ENCODE results near the gene ORC5. TPM values are rescaled to one million over a fixed set of nuclear protein-coding genes. Genes with fewer than 3 reads are reported as not detected.

The ORC5 gene
- total RNA-seq, 1 experiment from 2014 or later: 25.9 TPM

- Histone ChIP-seq H3K9me3 (ENCODE audit: control insufficient read depth, low read depth, low read length) (no peaks in the 10 kb centered on the region), H4K8ac (replicated peaks; ENCODE audit: insufficient read length, low read depth, low read length) (no peak overlapping the region), H2AK5ac (ENCODE audit: insufficient read length, low read length) (no peak overlapping the region), H3K9ac (ENCODE audit: extremely low read depth, insufficient read length, low read length) (no peak overlapping the region), H3K56ac (ENCODE audit: insufficient read length, low read depth, low read length) (no peak overlapping the region), H2BK12ac (ENCODE audit: insufficient read length, low read depth, low read length) (no peak overlapping the region), H4K5ac (ENCODE audit: insufficient read length, low read depth, low read length) (no peak overlapping the region), H3K27ac (ENCODE audit: insufficient read length, low read depth, low read length) (no peak overlapping the region), H3K79me1 (ENCODE audit: insufficient read depth, low read depth, low read length, poor library complexity, severe bottlenecking) (no peaks in the 10 kb centered on the region), H3K27me3 (ENCODE audit: insufficient read depth, low read length) (no peaks in the 10 kb centered on the region), H2BK20ac (ENCODE audit: low read depth, low read length, poor library complexity, severe bottlenecking) (no peak overlapping the region), H3K14ac (ENCODE audit: insufficient read depth, low read length) (no peak overlapping the region), H2BK15ac (ENCODE audit: low read depth, low read length) (no peak overlapping the region), H4K20me1 (ENCODE audit: control insufficient read depth, insufficient read depth, insufficient read length) (no peaks in the 10 kb centered on the region), H3K4me2 (ENCODE audit: insufficient read depth, insufficient read length, low read length) (no peak overlapping the region), H3K18ac (ENCODE audit: insufficient read length, low read depth, low read length) (no peak overlapping the region), H4K91ac (ENCODE audit: insufficient read length, low read depth, low read length) (no peak overlapping the region), H3K23me2 (ENCODE audit: insufficient read length, low read depth, low read length, poor library complexity, severe bottlenecking) (no peaks in the 10 kb centered on the region), H3K23ac (ENCODE audit: insufficient read length, low read depth, low read length) (no peak overlapping the region), H2BK120ac (ENCODE audit: low read depth, low read length, poor library complexity, severe bottlenecking) (no peak overlapping the region), H3T11ph (ENCODE audit: low read length) (no peak overlapping the region), H2AFZ (ENCODE audit: low read length) (no peak overlapping the region), H3K4me1 (ENCODE audit: insufficient read depth, low read length) (no peaks in the 10 kb centered on the region), H3K4ac (ENCODE audit: low read depth, low read length) (no peak overlapping the region), H3K79me2 (ENCODE audit: insufficient read depth, low read length) (no peaks in the 10 kb centered on the region), H2BK5ac (ENCODE audit: insufficient read length, low read length) (no peak overlapping the region)
- peaks cover 0 to 8% (median 7%) of the 10 kb centered on the region in 3 experiments; a peak in 5 of 7 replicates for H3K36me3 Mint-ChIP-seq (ENCODE audit: insufficient read depth in 1 of 3, low read depth in 3 of 3)
- no peak overlapping the region for H3K4me3 Mint-ChIP-seq
- no peaks in the 10 kb centered on the region for H3K27me3 Mint-ChIP-seq (ENCODE audit: low read depth)
- no CpG with 5 or more reads among the region's 3 CpGs for WGBS (ENCODE audit: extremely low coverage, insufficient read length, low lambda C conversion rate)
- H3K27ac Mint-ChIP-seq: no peak overlapping the region
- no peaks in the 10 kb centered on the region for H3K9me3 Mint-ChIP-seq
- DNase-seq: no peak
- no peak for TF ChIP-seq CTCF (conservative IDR thresholded peaks at IDR 0.05)
- H3K4me1 Mint-ChIP-seq: 0 out of 4 replicates have a peak, but pooled peaks cover 0 to 5% of the 10 kb centered on the region in 2 experiments
These were observed 70.8 kb downstream of the ORC5 start for GRCh38 chr7:104136981-104137380.
